C4-2B (cell line): ENCODE measurements around the gene ADRB2.

Experiments used
- CTCF ChIP-seq: fragments of 450-650 bp; conservative IDR thresholded peaks from 2 replicates; pipeline ENCODE4 v1.5.1; 2017; ENCODE audit warnings: mild to moderate bottlenecking
- ZFX ChIP-seq: fragments of 450-650 bp; IDR thresholded peaks from 2 replicates; pipeline ENCODE4 v1.6.1; 2017

- no peak for TF ChIP-seq CTCF
- TF ChIP-seq ZFX: no peak
These were observed 44.6 kb upstream of the ADRB2 start for GRCh38 chr5:148781766-148782165.
